Measurements from ENCODE around the gene PGBD2.
"Not testable (repeated sequence)": the region's sequence is repeated elsewhere in the genome, so short reads cannot be mapped to it uniquely, and the experiment has no call there.

The PGBD2 gene

DNA sequence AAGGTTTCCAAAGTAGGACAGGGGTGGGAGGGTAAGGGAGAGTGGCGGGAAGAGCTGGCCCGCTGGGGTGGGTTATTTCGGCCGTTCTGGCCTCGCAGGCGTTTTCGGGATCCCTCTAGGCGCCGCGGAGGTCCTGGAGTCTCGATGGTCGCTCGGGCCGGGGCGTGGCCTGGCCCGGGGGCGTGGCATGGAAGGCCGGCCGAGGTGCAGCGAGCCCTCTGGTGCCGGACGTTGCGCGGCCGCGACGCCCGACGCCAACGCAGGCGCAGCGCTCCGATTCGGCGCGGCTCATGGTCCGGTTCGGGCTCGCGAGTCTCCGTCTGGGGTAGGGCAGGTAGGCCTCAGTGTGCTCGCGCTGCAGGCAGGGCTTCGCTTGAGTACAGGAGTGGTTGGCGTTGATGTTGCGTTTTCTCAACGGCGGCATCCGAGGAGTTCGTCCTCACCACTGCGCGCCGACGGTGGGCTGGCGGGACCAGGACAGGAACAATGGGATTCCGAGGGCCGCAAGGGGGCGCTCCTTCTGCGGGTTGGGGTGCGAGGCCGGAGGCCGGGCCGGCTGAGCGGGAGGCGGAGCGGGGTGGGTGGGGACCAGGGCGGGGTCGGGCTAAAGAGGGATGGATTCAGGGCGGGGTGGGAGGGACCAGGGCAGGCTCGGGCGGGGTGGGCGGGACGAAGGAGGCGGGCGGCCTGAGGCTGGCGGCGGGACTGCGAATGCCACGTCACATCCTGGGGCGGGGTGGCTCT, at the start of gene PGBD2:
Gene PGBD2, plus strand, starts transcription at position 227 of the 744 bp plus-strand sequence. CDS start 7,628 bp downstream, outside the sequence.
- peak; percentile 91 for DNase-seq

DNA sequence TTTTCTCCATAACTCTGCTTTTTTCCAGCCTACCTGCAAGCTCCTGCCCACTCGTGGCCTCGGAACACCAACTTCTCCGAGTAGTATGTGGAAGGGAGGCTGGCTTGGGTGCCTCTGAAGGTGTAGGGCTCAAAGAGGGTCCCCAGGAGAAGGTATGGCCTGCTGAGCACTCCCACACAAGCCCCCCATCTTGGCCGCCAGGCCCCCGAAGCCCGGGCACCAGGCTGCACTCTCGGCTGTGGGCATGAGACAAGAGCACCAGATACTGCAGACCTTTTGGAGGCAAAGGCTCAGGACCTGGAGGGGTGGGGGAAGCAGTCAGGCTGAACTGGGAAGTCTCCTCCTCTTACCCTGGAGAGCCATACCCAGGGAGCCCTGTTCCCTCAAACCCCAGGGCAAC, 48.8 kb upstream of the PGBD2 start:
- DNase-seq, result no peak

- no peak for DNase-seq
Observed at GRCh38 chr1:248857749-248858095, 48.3 kb upstream of the PGBD2 start.

DNA sequence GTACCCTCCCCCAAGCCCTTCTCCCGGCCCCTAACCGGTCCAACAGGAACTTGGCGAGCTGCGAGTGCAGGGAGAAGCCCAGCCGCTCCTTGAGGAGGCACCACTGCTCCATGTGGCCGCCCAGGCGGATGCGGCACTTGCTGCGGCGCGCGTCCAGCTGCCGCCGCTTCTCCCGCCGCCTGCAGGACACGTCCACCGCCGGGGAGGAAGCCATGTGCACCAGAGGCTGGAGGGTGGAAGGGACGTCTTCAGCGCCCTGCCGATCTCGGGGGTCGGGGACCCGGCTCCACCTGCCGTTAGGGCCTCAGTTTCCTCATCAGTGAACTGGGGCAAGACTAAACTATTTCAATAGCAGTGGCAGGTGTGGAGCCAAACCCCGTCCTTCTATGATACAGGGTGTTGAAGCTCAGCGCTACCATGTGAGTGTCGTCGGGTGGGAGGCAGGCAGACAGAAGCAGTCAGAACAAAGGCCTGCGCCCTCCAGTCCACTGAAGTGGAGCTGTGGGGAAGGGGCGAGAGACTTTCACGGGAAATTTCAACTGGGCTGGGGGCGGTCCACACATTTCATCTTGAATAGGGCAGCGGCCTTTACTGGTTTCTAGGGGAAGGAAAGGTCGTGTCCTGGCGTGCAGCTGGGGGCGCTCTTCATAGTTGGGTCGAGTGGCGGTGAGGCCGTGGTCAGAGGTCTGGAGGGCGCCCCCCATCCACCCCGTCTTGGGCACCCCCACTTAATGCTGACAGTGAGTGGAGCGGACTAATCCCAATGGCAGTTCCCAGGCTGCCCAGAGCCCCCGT, 47.7 kb upstream of the PGBD2 start:
- peak; percentile 35 for DNase-seq

DNA sequence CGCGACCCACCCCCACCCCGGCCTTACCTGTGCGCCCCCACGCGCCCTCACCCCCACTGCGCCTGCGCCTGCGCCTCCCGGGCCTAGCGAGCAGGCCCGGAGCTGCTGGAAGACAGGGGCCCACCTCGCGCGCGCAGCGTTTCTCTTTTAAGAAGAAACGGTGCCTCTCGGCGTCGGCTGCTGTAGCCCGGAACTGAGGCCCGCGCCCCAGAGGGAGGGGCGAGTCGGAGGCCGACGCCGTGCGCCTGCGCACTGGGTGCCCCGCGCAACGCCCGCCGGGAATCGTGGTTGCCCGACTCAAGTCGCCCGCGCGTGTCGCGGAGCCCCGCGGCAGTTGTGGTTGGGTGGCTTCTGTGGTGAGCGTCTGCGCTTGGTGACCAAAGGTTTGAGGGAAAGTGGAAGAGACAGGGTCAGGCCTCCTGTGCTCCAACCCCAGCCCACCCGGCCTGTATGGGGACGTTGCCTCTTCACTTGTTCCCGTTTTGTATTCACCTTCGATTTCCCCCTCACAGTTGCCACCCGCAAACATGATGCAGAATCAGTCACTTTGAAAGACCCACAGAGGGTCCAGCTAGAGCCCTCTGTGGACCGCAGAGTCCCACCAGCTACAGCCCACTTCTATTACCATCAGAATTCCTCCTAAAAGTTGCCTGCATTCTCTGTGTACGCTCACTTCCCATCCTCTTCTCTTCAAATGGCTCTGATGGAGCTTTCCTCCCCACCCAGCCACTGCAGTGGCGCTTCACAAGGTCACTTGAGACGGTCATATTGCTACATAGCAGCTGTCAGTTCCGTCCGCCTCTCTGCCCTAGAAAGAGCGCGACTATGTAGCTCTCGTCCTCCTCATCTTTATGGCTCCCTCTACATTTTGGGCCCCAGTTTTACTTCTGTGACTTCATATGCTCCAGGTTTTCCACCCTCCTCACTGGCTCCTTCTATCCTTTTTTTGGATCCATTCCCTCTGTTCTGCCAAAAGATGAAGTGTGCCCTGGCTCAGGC, 46.8 kb upstream of the PGBD2 start, which contains the start of gene ZNF692:
Gene ZNF692, minus strand, starts transcription at position 195 of the 999 bp plus-strand sequence. CDS start 776 bp downstream, outside the sequence.
- peak; percentile 92 for DNase-seq

DNA sequence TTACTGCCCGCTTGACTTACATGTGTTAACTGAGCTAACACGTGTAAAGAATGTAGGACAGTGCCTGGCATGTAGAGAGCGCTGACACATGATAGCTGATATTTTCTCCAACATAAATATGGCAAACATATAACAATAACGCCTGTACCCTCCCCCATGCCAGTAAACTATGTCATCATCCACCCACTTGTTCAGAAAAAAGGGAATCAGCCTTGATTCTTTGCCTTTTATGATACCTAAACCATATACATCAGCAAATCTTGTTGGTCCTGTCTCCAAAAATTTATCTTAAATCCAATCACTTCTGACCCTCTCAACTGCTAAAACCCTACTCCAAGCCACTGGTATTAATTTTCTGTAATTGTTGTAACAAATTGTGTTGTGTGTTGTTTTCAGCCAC, 46.0 kb upstream of the PGBD2 start:
- DNase-seq, result no peak

GRCh38 chr1:248861616-248862015, 44.4 kb upstream of the PGBD2 start:
- no peak for DNase-seq

GRCh38 chr1:248862695-248862997, 43.4 kb upstream of the PGBD2 start:
- DNase-seq, result no peak

GRCh38 chr1:248862998-248863881, 42.8 kb upstream of the PGBD2 start:
- DNase-seq, result no peak

- DNase-seq, result no peak
Observed at GRCh38 chr1:248871837-248872401, 34.1 kb upstream of the PGBD2 start.

DNA sequence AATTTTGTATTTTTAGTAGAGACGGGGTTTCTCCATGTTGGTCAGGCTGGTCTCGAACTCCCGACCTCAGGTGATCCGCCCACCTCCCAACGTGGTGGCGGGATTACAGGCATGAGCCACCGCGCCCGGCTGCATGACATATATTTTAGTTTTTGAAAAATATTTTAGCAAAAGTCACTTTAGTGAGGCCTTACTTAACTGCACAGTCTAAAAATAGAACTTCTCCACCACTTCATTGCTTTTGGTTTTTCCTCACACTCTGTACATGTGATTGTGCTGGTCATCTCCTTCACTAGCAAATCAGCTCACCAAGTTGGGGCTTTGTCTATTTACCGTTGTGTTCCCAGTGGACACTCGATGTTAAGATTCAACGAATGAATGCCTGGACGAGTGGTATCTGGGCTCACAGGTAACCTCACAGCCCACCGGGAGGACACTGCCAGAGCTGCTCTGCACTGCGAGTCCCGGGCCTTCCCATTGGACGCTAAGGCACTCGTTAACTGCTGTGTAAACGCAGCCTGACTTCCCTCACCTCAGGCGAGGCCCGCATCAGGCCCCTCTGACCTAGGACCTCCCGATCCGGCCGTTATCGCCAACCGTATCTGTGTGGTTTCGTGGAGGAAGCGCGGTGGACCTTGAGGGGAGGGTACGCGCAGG, 33.2 kb upstream of the PGBD2 start:
- no peak for DNase-seq

DNA sequence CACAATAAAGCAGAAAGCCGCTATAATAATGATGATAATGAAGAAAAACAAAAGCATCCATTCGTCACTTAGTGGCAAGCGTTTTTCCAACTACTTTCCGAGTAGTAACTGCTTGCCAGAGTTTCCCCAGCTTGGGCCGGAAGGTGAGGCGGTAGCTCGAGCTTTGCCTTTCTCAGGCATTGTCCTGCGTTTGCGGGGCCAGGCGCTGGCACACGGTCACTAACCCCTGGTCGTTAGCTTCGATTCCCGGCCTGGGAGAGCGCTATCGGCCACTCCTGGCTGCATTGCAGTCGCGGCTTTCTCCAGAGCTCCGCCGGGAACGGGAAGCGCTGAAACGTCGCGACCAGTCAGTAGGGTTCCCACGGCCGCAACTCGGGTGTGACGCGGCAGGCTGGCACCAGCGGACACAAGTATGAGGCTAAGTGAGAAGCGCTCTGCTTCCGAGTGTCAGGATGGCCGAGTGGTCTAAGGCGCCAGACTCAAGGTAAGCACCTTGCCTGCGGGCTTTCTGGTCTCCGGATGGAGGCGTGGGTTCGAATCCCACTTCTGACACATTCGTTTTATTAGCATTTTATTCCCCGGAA, 32.5 kb upstream of the PGBD2 start:
- peak; percentile 87 for DNase-seq

DNA sequence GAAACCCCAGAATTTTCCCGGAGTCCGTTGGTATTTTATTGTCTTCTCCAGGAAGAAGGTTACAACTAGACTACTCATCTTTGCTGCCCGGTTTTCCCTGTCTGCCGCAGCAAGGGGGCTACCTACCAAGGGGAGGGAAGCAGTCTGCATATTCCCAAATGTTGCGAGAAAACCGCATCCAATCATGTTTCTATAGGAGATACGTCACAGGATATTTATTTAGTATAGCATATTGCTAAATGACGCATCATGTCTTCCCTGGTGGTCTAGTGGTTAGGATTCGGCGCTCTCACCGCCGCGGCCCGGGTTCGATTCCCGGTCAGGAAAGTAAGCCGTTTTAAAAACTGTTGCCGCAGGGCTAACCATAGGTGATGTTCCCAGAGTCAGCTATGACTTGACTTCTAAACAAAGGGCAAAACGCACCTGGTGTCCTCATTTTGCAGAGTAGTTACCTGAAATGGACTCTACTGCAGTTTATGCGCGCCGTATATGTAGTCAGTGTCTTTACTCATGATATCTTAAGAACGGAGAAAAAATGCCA, 32.0 kb upstream of the PGBD2 start:
- DNase-seq, result peak; percentile 87

DNA sequence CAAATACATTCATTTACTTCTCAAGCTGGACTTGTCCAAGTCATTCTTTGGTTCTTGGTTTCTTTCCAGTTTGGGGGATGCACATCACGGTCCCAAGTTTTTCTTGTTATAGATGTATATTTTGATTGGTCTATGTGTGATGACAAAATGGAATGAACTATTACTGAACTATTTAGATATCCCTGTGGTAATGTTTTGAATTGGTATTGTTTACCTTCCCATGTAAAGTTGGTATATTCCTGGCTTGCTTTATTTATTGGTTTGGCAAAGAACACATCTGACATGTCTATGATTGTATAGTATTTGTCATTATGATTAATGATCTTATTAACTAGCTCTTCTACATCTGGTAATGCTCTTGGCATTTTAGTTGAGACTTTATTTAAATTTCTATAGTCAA, 24.8 kb upstream of the PGBD2 start:
- no peak for DNase-seq

DNA sequence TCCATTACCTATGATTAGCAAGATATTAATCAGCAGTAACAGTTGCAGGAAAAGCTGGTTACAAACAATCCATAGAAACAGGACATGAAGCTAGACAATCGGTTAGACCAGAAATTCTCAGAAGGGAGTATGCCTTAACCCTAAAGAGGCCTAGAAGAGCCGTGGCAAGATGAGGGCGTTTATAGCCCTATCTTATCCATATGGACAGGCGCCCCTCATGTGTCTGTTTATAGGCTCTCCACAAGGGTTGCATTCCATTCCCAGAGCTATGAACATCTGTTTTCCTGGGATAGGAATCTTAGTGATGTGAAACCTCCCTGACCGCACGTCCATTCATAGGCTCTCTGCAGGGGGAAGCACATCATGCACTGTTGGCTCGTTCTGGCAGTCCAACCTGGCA, 23.6 kb upstream of the PGBD2 start:
- DNase-seq, result not testable (repeated sequence)

- no peak for DNase-seq
Observed at GRCh38 chr1:248884632-248885295, 21.3 kb upstream of the PGBD2 start.

GRCh38 chr1:248885646-248886045, 20.4 kb upstream of the PGBD2 start:
- no peak for DNase-seq

DNA sequence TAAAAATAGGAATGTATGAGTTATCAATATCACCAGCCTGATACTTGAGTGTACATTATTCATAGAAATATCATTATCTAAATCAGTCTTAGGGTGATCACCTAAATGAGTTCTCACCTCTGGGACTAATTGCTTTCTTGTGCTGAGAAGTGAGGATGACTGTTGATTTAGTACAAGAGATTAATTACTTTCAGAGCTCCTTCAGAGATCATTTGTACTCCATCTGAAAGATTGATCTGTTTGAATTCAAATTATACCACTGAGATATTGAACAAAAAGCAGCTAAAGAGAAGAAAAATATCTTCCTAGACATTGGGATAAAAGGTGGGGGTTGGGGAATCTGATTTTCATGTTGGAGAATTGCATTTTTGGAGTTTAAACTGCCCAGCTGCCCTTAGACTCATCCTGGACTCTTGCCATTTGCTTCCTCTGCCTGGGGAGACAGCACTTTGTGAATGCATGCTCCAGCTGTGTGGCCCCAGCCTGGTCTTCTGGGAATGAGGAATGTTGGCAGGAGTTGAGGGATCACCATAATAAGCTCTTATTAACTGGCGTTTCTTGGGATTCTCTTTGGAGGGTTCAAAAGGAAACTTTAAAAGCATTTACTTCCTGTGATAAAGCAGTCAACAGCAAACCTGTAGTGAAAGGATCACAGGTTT, 19.7 kb upstream of the PGBD2 start:
- DNase-seq, result no peak

DNA sequence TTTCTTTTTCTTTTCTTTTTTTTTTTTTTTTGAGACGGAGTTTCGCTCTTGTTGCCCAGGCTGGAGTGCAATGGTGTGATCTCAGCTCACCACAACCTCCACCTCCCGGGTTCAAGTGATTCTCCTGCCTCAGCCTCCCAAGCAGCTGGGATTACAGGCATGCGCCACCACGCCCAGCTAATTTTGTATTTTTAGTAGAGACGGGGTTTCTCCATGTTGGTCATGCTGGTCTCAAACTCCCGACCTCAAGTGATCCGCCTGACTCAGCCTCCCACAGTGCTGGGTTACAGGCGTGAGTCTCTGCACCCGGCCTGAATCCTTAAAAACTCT, 16.2 kb upstream of the PGBD2 start:
- DNase-seq, result not testable (repeated sequence)
